ENCODE data around the gene PLIN3.
A peak's percentile ranks its signal among the peaks of the same experiment; 100 is the strongest.
"Not testable (repeated sequence)": the region's sequence is repeated elsewhere in the genome, so short reads cannot be mapped to it uniquely, and the experiment has no call there.

PLIN3 gene

GRCh38 chr19:4889034-4889815 is 21.8 kb upstream of the PLIN3 start:
- peak; percentile 76 for DNase-seq

- not testable (repeated sequence) for DNase-seq
Observed at GRCh38 chr19:4887803-4888202, 20.3 kb upstream of the PLIN3 start.

- not testable (repeated sequence) for DNase-seq
Observed at GRCh38 chr19:4884993-4885392, 17.5 kb upstream of the PLIN3 start.

GRCh38 chr19:4882874-4883273 is 15.4 kb upstream of the PLIN3 start:
- DNase-seq, result not testable (repeated sequence)

- no peak for DNase-seq
Observed at GRCh38 chr19:4879041-4879440, 11.6 kb upstream of the PLIN3 start.

- DNase-seq, result no peak
Observed at GRCh38 chr19:4878491-4878968, 11.1 kb upstream of the PLIN3 start.

- DNase-seq, result no peak
Observed at GRCh38 chr19:4877753-4878490, 10.5 kb upstream of the PLIN3 start.

GRCh38 chr19:4873930-4874329 is 6.5 kb upstream of the PLIN3 start:
- DNase-seq, result no peak

GRCh38 chr19:4871711-4872110 is 4.2 kb upstream of the PLIN3 start:
- DNase-seq, result no peak

GRCh38 chr19:4870025-4870700 is 2.7 kb upstream of the PLIN3 start:
- DNase-seq, result peak; percentile 95

- DNase-seq, result no peak
Observed at GRCh38 chr19:4868286-4868834, 893 bp upstream of the PLIN3 start.

GRCh38 chr19:4866595-4867424 is 657 bp downstream of the PLIN3 start:
- DNase-seq, result peak; percentile 52

- no peak for DNase-seq
Observed at GRCh38 chr19:4861147-4861546, 6.3 kb downstream of the PLIN3 start.

GRCh38 chr19:4859697-4860096 is 7.8 kb downstream of the PLIN3 start:
- DNase-seq, result no peak

GRCh38 chr19:4856468-4856867 is 11.0 kb downstream of the PLIN3 start:
- not testable (repeated sequence) for DNase-seq

- not testable (repeated sequence) for DNase-seq
Observed at GRCh38 chr19:4853506-4853905, 14.0 kb downstream of the PLIN3 start.

- DNase-seq, result no peak
Observed at GRCh38 chr19:4852484-4852883, 15.0 kb downstream of the PLIN3 start.

GRCh38 chr19:4851551-4852290 is 15.7 kb downstream of the PLIN3 start:
- peak; percentile 55 for DNase-seq

GRCh38 chr19:4849019-4849418 is 18.4 kb downstream of the PLIN3 start:
- DNase-seq, result no peak

- DNase-seq, result no peak
Observed at GRCh38 chr19:4847190-4847973, 20.1 kb downstream of the PLIN3 start.

GRCh38 chr19:4845975-4846374 is 21.5 kb downstream of the PLIN3 start:
- peak; percentile 52 for DNase-seq
